Measurements from ENCODE around the gene PET100. TPM values are rescaled to one million over a fixed set of nuclear protein-coding genes. Genes with fewer than 3 reads are reported as not detected.

PET100 gene, protein sequence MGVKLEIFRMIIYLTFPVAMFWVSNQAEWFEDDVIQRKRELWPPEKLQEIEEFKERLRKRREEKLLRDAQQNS
- total RNA-seq (2022) (77.6 and 81.3 TPM in 2 replicates), Bru-seq, nascent RNA (percentile 59 among the genes with signal in this experiment), BruChase-seq, experiment 1, labeled RNA remaining after a 6-hour chase (percentile 75 among the genes with signal in this experiment), BruChase-seq, experiment 2, labeled RNA remaining after a 2-hour chase (percentile 68 among the genes with signal in this experiment)
- long read RNA-seq, transcript PET100-202 (4 exons, 719 nt) = major isoform, 256 of 287 reads
- long read RNA-seq, partial matches to known transcripts = 16 of 287 reads
- long read RNA-seq, other reads (novel, unspliced or antisense) = 7 of 287 reads

DNA sequence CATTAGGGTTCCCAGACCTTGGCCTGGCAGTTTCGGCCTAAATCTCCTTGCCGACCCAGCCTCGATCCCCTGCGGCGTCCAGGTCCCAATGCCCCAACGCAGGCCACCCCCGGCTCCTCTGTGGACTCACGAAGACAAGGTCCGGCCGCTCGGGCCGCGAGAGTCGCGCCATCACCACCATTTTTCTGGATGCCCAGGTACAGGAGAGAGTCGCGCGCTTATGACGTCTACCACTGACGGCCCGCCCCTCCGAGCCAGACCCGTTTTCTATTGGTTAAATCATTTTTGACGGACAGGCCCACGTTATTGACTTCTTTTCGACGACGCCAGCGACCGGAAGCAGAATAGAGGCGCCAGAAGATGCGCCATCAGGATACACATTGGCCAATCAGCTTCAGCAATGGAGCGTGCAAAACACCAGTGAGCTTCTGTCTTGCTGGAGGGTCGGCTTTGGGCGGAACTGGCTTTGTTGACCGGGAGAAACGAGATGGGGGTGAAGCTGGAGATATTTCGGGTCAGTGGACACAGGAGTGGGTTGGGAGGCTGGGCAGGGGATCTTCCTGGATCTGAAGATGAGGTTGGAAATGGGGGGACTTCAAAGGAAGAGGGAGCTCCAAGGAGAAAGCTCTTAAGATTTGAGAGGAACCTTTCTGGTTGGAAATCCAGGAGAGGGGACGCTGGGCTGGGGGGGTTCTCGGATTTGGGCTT lies at the start of gene PET100, which contains the start of gene XAB2:
PET100 (plus strand) TSS at position 447 of the 708 bp plus-strand sequence; CDS start at position 488, 41 bp downstream.
XAB2 (minus strand) TSS at position 199 of the 708 bp plus-strand sequence; CDS start at position 181, 18 bp downstream.
- Mint-ChIP-seq H3K9me3 (ENCODE audit: low read depth, unreplicated experiment) (no peaks in the 10 kb centered on the region), H3K27ac (ENCODE audit: unreplicated experiment) (peak within 1 kb of the TSS; percentile 93), H3K4me1 (ENCODE audit: low read depth, unreplicated experiment) (peaks cover 7% of the 10 kb centered on the region), H3K4me3 (ENCODE audit: low read depth, unreplicated experiment) (peak within 1 kb of the TSS; percentile 95), H3K27me3 (ENCODE audit: unreplicated experiment) (no peaks in the 10 kb centered on the region), H3K36me3 (ENCODE audit: insufficient read depth, unreplicated experiment) (peaks cover 41% of the 10 kb centered on the region)
- DNase-seq = peak; percentile 86
- CTCF ChIA-PET = interaction anchor here (0.6 to 1.4 kb wide), 8 partner anchors 9 to 188 kb away, joined by 3 to 7 read pairs (median 6); partner anchors contain the start of gene TRAPPC5
- intact Hi-C loops (cut with micrococcal nuclease; ENCODE audit: unreplicated experiment) = no loop called here
- BruUV-seq (replicated peaks) = no TSS peak
- TF ChIP-seq, protein P1, sequence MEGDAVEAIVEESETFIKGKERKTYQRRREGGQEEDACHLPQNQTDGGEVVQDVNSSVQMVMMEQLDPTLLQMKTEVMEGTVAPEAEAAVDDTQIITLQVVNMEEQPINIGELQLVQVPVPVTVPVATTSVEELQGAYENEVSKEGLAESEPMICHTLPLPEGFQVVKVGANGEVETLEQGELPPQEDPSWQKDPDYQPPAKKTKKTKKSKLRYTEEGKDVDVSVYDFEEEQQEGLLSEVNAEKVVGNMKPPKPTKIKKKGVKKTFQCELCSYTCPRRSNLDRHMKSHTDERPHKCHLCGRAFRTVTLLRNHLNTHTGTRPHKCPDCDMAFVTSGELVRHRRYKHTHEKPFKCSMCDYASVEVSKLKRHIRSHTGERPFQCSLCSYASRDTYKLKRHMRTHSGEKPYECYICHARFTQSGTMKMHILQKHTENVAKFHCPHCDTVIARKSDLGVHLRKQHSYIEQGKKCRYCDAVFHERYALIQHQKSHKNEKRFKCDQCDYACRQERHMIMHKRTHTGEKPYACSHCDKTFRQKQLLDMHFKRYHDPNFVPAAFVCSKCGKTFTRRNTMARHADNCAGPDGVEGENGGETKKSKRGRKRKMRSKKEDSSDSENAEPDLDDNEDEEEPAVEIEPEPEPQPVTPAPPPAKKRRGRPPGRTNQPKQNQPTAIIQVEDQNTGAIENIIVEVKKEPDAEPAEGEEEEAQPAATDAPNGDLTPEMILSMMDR (IDR thresholded peaks at IDR 0.05; ENCODE audit: unreplicated experiment) = no peak

DNA sequence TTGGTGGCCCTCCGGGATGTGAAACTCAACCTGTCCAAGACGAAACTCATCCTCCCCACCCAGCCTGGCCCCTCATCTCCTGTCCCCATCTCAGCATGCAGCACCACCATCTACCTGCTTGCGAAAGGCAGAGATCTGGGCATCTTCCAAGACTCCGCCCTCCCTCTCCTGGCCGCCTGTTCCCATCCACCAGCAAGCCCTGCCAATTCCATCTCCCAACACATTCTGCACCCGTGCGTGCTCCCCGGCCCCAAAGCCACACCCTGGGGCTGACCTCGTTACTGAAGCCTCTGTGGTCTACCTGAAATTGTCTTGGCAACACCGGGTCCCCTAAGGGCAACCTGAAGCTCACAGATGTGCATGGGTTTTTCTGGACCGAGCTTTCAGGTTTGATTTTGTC lies 47.1 kb upstream of the PET100 start:
- TF ChIP-seq, protein P1 (IDR thresholded peaks at IDR 0.05; ENCODE audit: unreplicated experiment) = no peak
- Mint-ChIP-seq H3K4me3 (ENCODE audit: low read depth, unreplicated experiment) (no peak overlapping the region), H3K27me3 (ENCODE audit: unreplicated experiment) (peaks cover 15% of the 10 kb centered on the region), H3K4me1 (ENCODE audit: low read depth, unreplicated experiment) (no peaks in the 10 kb centered on the region), H3K36me3 (ENCODE audit: insufficient read depth, unreplicated experiment) (no peaks in the 10 kb centered on the region), H3K9me3 (ENCODE audit: low read depth, unreplicated experiment) (no peaks in the 10 kb centered on the region), H3K27ac (ENCODE audit: unreplicated experiment) (no peak overlapping the region)
- intact Hi-C loops (cut with micrococcal nuclease; ENCODE audit: unreplicated experiment) = no loop called here
- CTCF ChIA-PET = no interaction called here
- DNase-seq = no peak
- no TSS peak for BruUV-seq (replicated peaks)

DNA sequence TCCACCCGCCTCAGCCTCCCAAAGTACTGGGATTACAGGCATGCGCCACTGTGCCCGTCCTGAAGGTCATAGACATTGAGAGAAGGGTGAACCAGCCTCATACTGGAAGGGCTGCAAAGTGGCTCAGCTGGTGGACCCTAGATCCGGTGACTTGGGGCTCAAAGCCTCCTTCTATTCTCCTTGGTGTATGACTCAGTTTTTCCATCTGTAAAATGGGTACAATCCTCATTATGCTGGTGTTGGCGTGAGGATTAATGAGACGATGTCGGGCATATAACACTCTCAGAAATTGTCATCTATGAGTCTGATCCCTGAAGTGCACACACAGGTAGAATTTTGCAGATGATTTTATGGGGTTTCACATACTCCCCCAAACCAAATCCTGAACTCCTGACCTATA lies 39.8 kb upstream of the PET100 start:
- TF ChIP-seq, protein P1 (IDR thresholded peaks at IDR 0.05; ENCODE audit: unreplicated experiment) = no peak
- no peaks in the 10 kb centered on the region for H3K9me3 Mint-ChIP-seq (ENCODE audit: low read depth, unreplicated experiment)
- H3K4me3 Mint-ChIP-seq (ENCODE audit: low read depth, unreplicated experiment) = no peak overlapping the region
- CTCF ChIA-PET = no interaction called here
- peaks cover under 1% of the 10 kb centered on the region for H3K4me1 Mint-ChIP-seq (ENCODE audit: low read depth, unreplicated experiment)
- no peak overlapping the region for H3K27ac Mint-ChIP-seq (ENCODE audit: unreplicated experiment)
- H3K36me3 Mint-ChIP-seq (ENCODE audit: insufficient read depth, unreplicated experiment) = no peaks in the 10 kb centered on the region
- no TSS peak for BruUV-seq (replicated peaks)
- DNase-seq = no peak
- intact Hi-C loops (cut with micrococcal nuclease; ENCODE audit: unreplicated experiment) = no loop called here
- no peaks in the 10 kb centered on the region for H3K27me3 Mint-ChIP-seq (ENCODE audit: unreplicated experiment)

DNA sequence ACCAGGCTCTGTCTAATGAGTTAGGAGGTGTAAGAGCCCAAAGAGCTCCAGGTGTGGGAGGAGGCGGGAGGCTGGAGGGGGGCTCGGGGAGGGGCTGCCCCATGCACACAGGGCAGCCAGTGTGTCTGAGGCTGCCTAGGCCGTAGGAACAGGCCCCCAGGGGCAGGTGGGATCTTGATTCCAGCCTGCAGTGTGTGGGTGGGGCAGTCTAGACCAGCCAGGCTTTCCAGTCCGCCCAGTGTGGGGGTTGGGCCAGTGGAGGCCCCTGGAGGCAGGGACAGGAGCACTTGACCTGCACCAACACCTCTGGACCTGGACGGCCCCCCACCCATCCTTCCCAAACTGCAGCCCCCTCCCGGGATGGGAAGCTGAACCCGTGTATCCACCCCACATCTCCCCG lies 39.3 kb upstream of the PET100 start:
- Mint-ChIP-seq H3K4me1 (ENCODE audit: low read depth, unreplicated experiment) (peaks cover 5% of the 10 kb centered on the region), H3K4me3 (ENCODE audit: low read depth, unreplicated experiment) (no peak overlapping the region), H3K27ac (ENCODE audit: unreplicated experiment) (no peak overlapping the region), H3K27me3 (ENCODE audit: unreplicated experiment) (no peaks in the 10 kb centered on the region), H3K36me3 (ENCODE audit: insufficient read depth, unreplicated experiment) (no peaks in the 10 kb centered on the region), H3K9me3 (ENCODE audit: low read depth, unreplicated experiment) (no peaks in the 10 kb centered on the region)
- BruUV-seq (replicated peaks) = no TSS peak
- TF ChIP-seq, protein P1 (IDR thresholded peaks at IDR 0.05; ENCODE audit: unreplicated experiment) = no peak
- peak; percentile 65 for DNase-seq
- intact Hi-C loops (cut with micrococcal nuclease; ENCODE audit: unreplicated experiment) = no loop called here
- CTCF ChIA-PET = no interaction called here

Measured in Calu3 (cell line).